ENCODE results near the gene EFHC2.

The EFHC2 gene

GRCh38 chrX:44234541-44234940, 108.9 kb downstream of the EFHC2 start (continued):
- TF ChIP-seq ZSCAN4 (tag by site-specific recombination; IDR thresholded peaks at IDR 0.05): no peak
- TF ChIP-seq KLF16 (tag by site-specific recombination; IDR thresholded peaks at IDR 0.05): no peak
- TF ChIP-seq ZNF366 (tag by site-specific recombination; conservative IDR thresholded peaks at IDR 0.05): no peak
- TF ChIP-seq KLF8 (tag by site-specific recombination; IDR thresholded peaks at IDR 0.05): no peak

- TF ChIP-seq ZNF707 (tag by site-specific recombination; IDR thresholded peaks at IDR 0.05): no peak
- no peak for TF ChIP-seq MZF1 (tag by site-specific recombination; IDR thresholded peaks at IDR 0.05; ENCODE audit: borderline replicate concordance)
- no peak for TF ChIP-seq ZNF629 (tag by site-specific recombination; IDR thresholded peaks at IDR 0.05)
- TF ChIP-seq BCL11B (tag by site-specific recombination; IDR thresholded peaks at IDR 0.05; ENCODE audit: low read depth): no peak
- TF ChIP-seq ZNF174 (tag by site-specific recombination; IDR thresholded peaks at IDR 0.05): no peak
- no peak for TF ChIP-seq ZNF138 (tag by site-specific recombination; IDR thresholded peaks at IDR 0.05; ENCODE audit: borderline replicate concordance)
- no peak for TF ChIP-seq HIC1 (tag by site-specific recombination; IDR thresholded peaks at IDR 0.05)
- TF ChIP-seq ZBTB44 (tag by site-specific recombination; IDR thresholded peaks at IDR 0.05): no peak
- TF ChIP-seq ZNF548 (tag by site-specific recombination; IDR thresholded peaks at IDR 0.05): no peak
- no peak for TF ChIP-seq ZNF211 (tag by site-specific recombination; IDR thresholded peaks at IDR 0.05; ENCODE audit: low read depth)
- TF ChIP-seq ZBTB1 (tag by site-specific recombination; IDR thresholded peaks at IDR 0.05): no peak
- TF ChIP-seq ZNF19 (tag by site-specific recombination; IDR thresholded peaks at IDR 0.05; ENCODE audit: low read depth): no peak
- no peak for TF ChIP-seq KLF1 (tag by site-specific recombination; IDR thresholded peaks at IDR 0.05)
- TF ChIP-seq ZNF302 (tag by site-specific recombination; IDR thresholded peaks at IDR 0.05; ENCODE audit: low read depth): no peak
- ChIA-PET POLR2A (interaction anchor here (0.6 kb wide), 1 partner anchor 836 kb away, joined by 3 read pairs; no protein-coding TSS in a partner anchor), CTCF (interaction anchor here (0.6 kb wide), 1 partner anchor 8 kb away, joined by 3 read pairs; no protein-coding TSS in a partner anchor)
- Histone ChIP-seq H3K27ac (ENCODE audit: extremely low read depth, low read depth, low read length) (no peak overlapping the region), H3K4me1 (ENCODE audit: control insufficient read depth, insufficient read depth, low read length) (no peaks in the 10 kb centered on the region), H3K9me3 (ENCODE audit: control insufficient read depth, insufficient read depth, low read depth, low read length) (no peaks in the 10 kb centered on the region), H3K36me3 (ENCODE audit: control insufficient read depth in 2 of 2, insufficient read depth in 1 of 2, low read length in 2 of 2) (no peaks in the 10 kb centered on the region), H3K4me3 (ENCODE audit: low read depth, low read length) (no peak overlapping the region)
These were observed 109.4 kb downstream of the EFHC2 start for GRCh38 chrX:44234116-44234515.

DNA sequence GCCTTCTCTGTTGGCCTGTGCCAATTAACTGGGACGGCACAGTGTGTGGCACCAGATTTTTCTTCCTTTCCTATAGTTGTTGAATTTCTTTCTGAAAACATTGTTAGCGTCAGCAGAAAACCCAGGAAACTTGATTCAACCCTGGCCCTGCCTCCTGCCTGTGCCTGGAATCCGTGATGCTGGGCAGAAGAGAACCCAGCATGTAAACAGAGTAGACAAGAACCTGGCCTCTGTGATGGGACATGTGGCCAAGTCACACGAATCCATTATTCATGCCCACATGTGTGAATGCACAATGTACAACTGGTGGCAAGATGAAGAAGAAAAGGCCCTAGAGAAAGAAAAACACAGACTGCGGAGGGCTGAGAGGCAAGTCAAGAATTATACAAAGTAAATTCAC, 111.4 kb downstream of the EFHC2 start:
- Histone ChIP-seq H3K4me3 (ENCODE audit: low read depth, low read length) (no peak overlapping the region), H3K27ac (ENCODE audit: extremely low read depth, low read depth, low read length) (no peak overlapping the region), H3K36me3 (ENCODE audit: control insufficient read depth in 2 of 2, insufficient read depth in 1 of 2, low read length in 2 of 2) (no peaks in the 10 kb centered on the region), H3K9me3 (ENCODE audit: control insufficient read depth, insufficient read depth, low read depth, low read length) (no peaks in the 10 kb centered on the region), H3K4me1 (ENCODE audit: control insufficient read depth, insufficient read depth, low read length) (no peaks in the 10 kb centered on the region)
- CTCF ChIA-PET: interaction anchor here (0.6 kb wide), 1 partner anchor 9 kb away, joined by 4 read pairs; no protein-coding TSS in a partner anchor
- POLR2A ChIA-PET: no interaction called here
- no peak for TF ChIP-seq ZNF692 (tag by site-specific recombination; IDR thresholded peaks at IDR 0.05)
- TF ChIP-seq PRDM6 (tag by site-specific recombination; IDR thresholded peaks at IDR 0.05): no peak
- TF ChIP-seq ZNF37A (tag by site-specific recombination; IDR thresholded peaks at IDR 0.05): no peak
- no peak for TF ChIP-seq ZNF132 (tag by site-specific recombination; IDR thresholded peaks at IDR 0.05; ENCODE audit: borderline replicate concordance)
- TF ChIP-seq YY1 (tag by site-specific recombination; IDR thresholded peaks at IDR 0.05): no peak
- no peak for TF ChIP-seq ZNF837 (tag by site-specific recombination; IDR thresholded peaks at IDR 0.05)
- TF ChIP-seq ZBTB48 (tag by site-specific recombination; IDR thresholded peaks at IDR 0.05): no peak

Measured in HEK293 (cell line).